Stomach (tissue), 9 donors: ENCODE results near the gene GDF2. TPM values are rescaled to one million over a fixed set of nuclear protein-coding genes. Genes with fewer than 3 reads are reported as not detected.

Experiments used
- DNase-seq, 2 donors: peaks; one replicate each; pipeline versions ENCODE4 v3.0.0 to v3.0.0-alpha.2; 2013 to 2019
- H3K27ac ChIP-seq, 5 donors: fragments of 200-600 bp in 4 of 5; sonication (generic) in 4 of 5; one replicate each; pipeline ENCODE4 v1.5.1; 2013 to 2019; ENCODE audit warnings: mild to moderate bottlenecking in 1 of 5, moderate library complexity in 1 of 5
- H3K27me3 ChIP-seq, 3 donors: fragments of 200-600 bp; sonication (generic); one replicate each; pipeline ENCODE4 v1.5.1; 2017 to 2019; ENCODE audit warnings: mixed run types in 1 of 3
- H3K36me3 ChIP-seq, 4 donors: fragments of 200-600 bp; sonication (generic); 1 replicate in 3 of 4; 2 replicates in 1 of 4; pipeline ENCODE4 v1.5.1; 2016 to 2019
- H3K4me1 ChIP-seq, 4 donors: fragments of 200-600 bp; sonication (generic); one replicate each; pipeline ENCODE4 v1.5.1; 2016 to 2019
- H3K4me3 ChIP-seq, 4 donors: fragments of 200-600 bp; sonication (generic) in 3 of 4; one replicate each; pipeline ENCODE4 v1.5.1; 2016 to 2019; ENCODE audit warnings: mild to moderate bottlenecking in 1 of 4
- H3K9me3 ChIP-seq, 4 donors: fragments of 200-600 bp; sonication (generic); one replicate each; pipeline ENCODE4 v1.5.1; 2016 to 2019
- CTCF ChIP-seq, 7 experiments: fragments of 450-650 bp in 4 of 7; fragments of 200-600 bp in 3 of 7; sonication (generic) in 3 of 7; IDR thresholded peaks; one replicate each; pipeline ENCODE4 v1.5.1; 2016 to 2019; ENCODE audit warnings: antibody characterized with exemption in 7 of 7, control low read depth in 2 of 7, mild to moderate bottlenecking in 1 of 7
- EP300 ChIP-seq: sonication (generic); formaldehyde crosslinking; IDR thresholded peaks from one replicate; pipeline ENCODE4 v1.6.1; 2017; ENCODE audit warnings: antibody characterized with exemption
- POLR2A ChIP-seq, 4 donors: fragments of 450-650 bp; IDR thresholded peaks; one replicate each; pipeline ENCODE4 v1.6.1; 2016; ENCODE audit warnings: antibody characterized with exemption in 4 of 4, control low read depth in 2 of 4, mild to moderate bottlenecking in 1 of 4, moderate library complexity in 1 of 4
- POLR2AphosphoS5 ChIP-seq, 3 donors: sonication (generic); formaldehyde crosslinking; IDR thresholded peaks; one replicate each; pipeline ENCODE4 v1.6.1; 2016; ENCODE audit warnings: antibody characterized with exemption in 3 of 3
- WGBS, 5 donors: extraction: QIAGEN DNeasy Blood & Tissue Kit in 3 of 5; methylation state at CpG; one replicate each; pipeline versions ENCODE4 v1.1.5 to v1.1.7; 2013 to 2018; 5-methylcytosine and 5-hydroxymethylcytosine counted together
- intact Hi-C: fragments of 100-400 bp; cut with DNase I; formaldehyde crosslinking; loops from one replicate; pipeline ENCODE4 v1.15.1; 2023; ENCODE audit warnings: low total_unique reads
- polyA plus RNA-seq, 3 donors: library from polyadenylated mRNA; stranded (reverse); fragments of 200-250 nt; gene quantifications; one replicate each; pipeline ENCODE4 v1.2.3, GENCODE V29; 2013
- total RNA-seq, 5 donors: library from RNA; depleted of rRNA; stranded (reverse); fragments of >200 nt; gene quantifications; one replicate each; pipeline versions ENCODE4 v1.1.0 to v1.2.3, GENCODE V29; 2014 to 2016
- donor health status: healthy with polysubstance abuse.
- donor health status: Bipolar disorder and iron deficiency.
- donor health status: healthy.

Gene GDF2
- total and polyA plus RNA-seq, 8 donors = not detected

GRCh38 chr10:47349516-47349915 lies 27.3 kb downstream of the GDF2 start:
- H3K4me1 ChIP-seq = no peaks in the 10 kb centered on the region
- H3K36me3 ChIP-seq = no peaks in the 10 kb centered on the region
- no peak overlapping the region for H3K4me3 ChIP-seq
- H3K27ac ChIP-seq = no peak overlapping the region
- no peak for DNase-seq
- intact Hi-C loops = no loop called here
- 91 to 95% (median 94%) methylated on average over 17 to 22 of the region's 22 CpGs for WGBS, 5 donors
- no peak for TF ChIP-seq POLR2A (IDR thresholded peaks at IDR 0.05)
- TF ChIP-seq CTCF (IDR thresholded peaks at IDR 0.05) = no peak
- no peak for TF ChIP-seq POLR2AphosphoS5 (IDR thresholded peaks at IDR 0.05)
- TF ChIP-seq EP300 = no peak
- H3K9me3 ChIP-seq = no peaks in the 10 kb centered on the region
- H3K27me3 ChIP-seq = no peaks in the 10 kb centered on the region

GRCh38 chr10:47349941-47350371 lies 27.7 kb downstream of the GDF2 start:
- H3K4me1 ChIP-seq = no peaks in the 10 kb centered on the region
- H3K4me3 ChIP-seq = no peak overlapping the region
- no peak overlapping the region for H3K27ac ChIP-seq
- H3K9me3 ChIP-seq = no peaks in the 10 kb centered on the region
- H3K27me3 ChIP-seq = no peaks in the 10 kb centered on the region
- WGBS, 5 donors = 92 to 96% (median 96%) methylated on average over 31 of the region's 31 CpGs
- no peak for TF ChIP-seq POLR2AphosphoS5 (IDR thresholded peaks at IDR 0.05)
- no peak for TF ChIP-seq POLR2A (IDR thresholded peaks at IDR 0.05)
- TF ChIP-seq CTCF (IDR thresholded peaks at IDR 0.05) = no peak
- TF ChIP-seq EP300 = no peak
- H3K36me3 ChIP-seq = no peaks in the 10 kb centered on the region
- DNase-seq = no peak
- intact Hi-C loops = no loop called here

GRCh38 chr10:47350671-47351640 lies 28.7 kb downstream of the GDF2 start:
- no peak for DNase-seq
- Histone ChIP-seq H3K36me3 (no peaks in the 10 kb centered on the region), H3K27ac (no peak overlapping the region), H3K4me3 (no peak overlapping the region), H3K4me1 (no peaks in the 10 kb centered on the region), H3K9me3 (no peaks in the 10 kb centered on the region), H3K27me3 (no peaks in the 10 kb centered on the region)
- intact Hi-C loops = no loop called here
- WGBS, 5 donors = 90 to 95% (median 93%) methylated on average over 28 to 39 of the region's 39 CpGs
- no peak for TF ChIP-seq EP300

- Histone ChIP-seq H3K4me3 (no peak overlapping the region), H3K9me3 (no peaks in the 10 kb centered on the region), H3K36me3 (no peaks in the 10 kb centered on the region), H3K4me1 (no peaks in the 10 kb centered on the region), H3K27ac (no peak overlapping the region), H3K27me3 (no peaks in the 10 kb centered on the region)
- DNase-seq = no peak
- intact Hi-C loops = no loop called here
- TF ChIP-seq CTCF (IDR thresholded peaks at IDR 0.05) = no peak
- TF ChIP-seq POLR2A (IDR thresholded peaks at IDR 0.05) = no peak
- no peak for TF ChIP-seq POLR2AphosphoS5 (IDR thresholded peaks at IDR 0.05)
- TF ChIP-seq EP300 = no peak
- 74 to 80% (median 76%) methylated on average over 13 to 14 of the region's 14 CpGs for WGBS, 5 donors
These were observed 29.9 kb downstream of the GDF2 start for GRCh38 chr10:47351899-47352815.
